DOHH2 (cell line): ENCODE results near the gene ZNF324B.

Experiments used
- CTCF ChIP-seq: fragments of 200-600 bp; sonication (generic); IDR thresholded peaks from one replicate; pipeline ENCODE4 v1.5.1; 2014; ENCODE audit warnings: antibody characterized with exemption, mild to moderate bottlenecking, low read depth, low read length; ENCODE audit not compliant: poor library complexity, severe bottlenecking
- EZH2phosphoT487 ChIP-seq: fragments of 200-600 bp; sonication (generic); IDR thresholded peaks from 2 replicates; pipeline ENCODE4 v1.6.1; 2017; ENCODE audit warnings: borderline replicate concordance, mild to moderate bottlenecking, antibody characterized with exemption, low read length, moderate library complexity, mixed read lengths

GRCh38 chr19:58480481-58480830 is 29.0 kb downstream of the ZNF324B start:
- TF ChIP-seq CTCF, result no peak
- TF ChIP-seq EZH2phosphoT487, result no peak
